Measurements from ENCODE around the gene PEBP1.

- TF ChIP-seq CTCF (IDR thresholded peaks at IDR 0.05; ENCODE audit: poor library complexity) (no peak), EZH2 (IDR thresholded peaks at IDR 0.05; ENCODE audit: borderline replicate concordance) (no peak), EZH2phosphoT487 (IDR thresholded peaks at IDR 0.05; ENCODE audit: low read depth, severe bottlenecking, unreplicated experiment) (no peak)
Measured at GRCh38 chr12:118144499-118144898, 8.6 kb downstream of the PEBP1 start.

All from hepatocyte (in vitro differentiated cells).